Common myeloid progenitor, CD34-positive (primary cell): ENCODE measurements around the gene SYNDIG1L.

ENCODE experiments used
- CTCF ChIA-PET: fragments of 350-600 bp; sonication (Branson Sonifier 250); formaldehyde crosslinking; loops from one replicate; lab custom pipeline; 2021; ENCODE audit warnings: antibody characterized with exemption; lab: Charles Lee
- POLR2A ChIA-PET: fragments of 350-600 bp; sonication (Branson Sonifier 250); formaldehyde crosslinking; loops from one replicate; lab custom pipeline; 2021; ENCODE audit warnings: antibody characterized with exemption; lab: Charles Lee
- DNase-seq, 3 donors: peaks; one replicate each; pipeline versions ENCODE4 v3.0.0 to v3.0.0-alpha.2; 2013
- H3K27ac ChIP-seq, 2 experiments: 1 replicate in 1 of 2; 2 replicates in 1 of 2; pipeline ENCODE4 v1.7.0; 2013; ENCODE audit warnings: inconsistent platforms in 2 of 2, low read length in 2 of 2, mild to moderate bottlenecking in 2 of 2, low read depth in 1 of 2, moderate library complexity in 1 of 2; ENCODE audit not compliant: severe bottlenecking in 2 of 2, insufficient read depth in 1 of 2, poor library complexity in 1 of 2
- H3K27me3 ChIP-seq, 5 experiments: replicated peaks in 2 of 5; 1 replicate in 3 of 5; 2 replicates in 2 of 5; pipeline versions ENCODE4 v1.6.1 to v1.7.0; 2013; ENCODE audit warnings: low read length in 4 of 5, mild to moderate bottlenecking in 2 of 5, moderate library complexity in 2 of 5, inconsistent platforms in 1 of 5; ENCODE audit not compliant: insufficient read depth in 5 of 5, control insufficient read depth in 4 of 5
- H3K36me3 ChIP-seq, 4 experiments: 1 replicate in 2 of 4; 2 replicates in 2 of 4; pipeline versions ENCODE4 v1.6.1 to v1.7.0; 2013; ENCODE audit warnings: low read length in 3 of 4, control low read depth in 1 of 4, mild to moderate bottlenecking in 1 of 4; ENCODE audit not compliant: control insufficient read depth in 4 of 4, insufficient read depth in 4 of 4
- H3K4me1 ChIP-seq, 4 experiments: 1 replicate in 3 of 4; 2 replicates in 1 of 4; pipeline versions ENCODE4 v1.6.1 to v1.7.1; 2013; ENCODE audit warnings: low read length in 3 of 4, mild to moderate bottlenecking in 3 of 4, control low read depth in 1 of 4, inconsistent platforms in 1 of 4, moderate library complexity in 1 of 4; ENCODE audit not compliant: control insufficient read depth in 4 of 4, insufficient read depth in 4 of 4; ENCODE audit errors: control extremely low read depth in 1 of 4
- H3K4me3 ChIP-seq, 7 experiments: 1 replicate in 4 of 7; 2 replicates in 3 of 7; pipeline versions ENCODE4 v1.5.1 to v1.7.0; 2013; ENCODE audit warnings: mild to moderate bottlenecking in 7 of 7, low read length in 6 of 7, moderate library complexity in 6 of 7, inconsistent platforms in 2 of 7, low read depth in 2 of 7, control low read depth in 1 of 7; ENCODE audit not compliant: insufficient read depth in 4 of 7, control insufficient read depth in 1 of 7; ENCODE audit errors: extremely low read depth in 1 of 7
- H3K9me3 ChIP-seq, 5 experiments: 1 replicate in 4 of 5; 2 replicates in 1 of 5; pipeline versions ENCODE4 v1.6.1 to v1.7.1; 2013; ENCODE audit warnings: low read length in 4 of 5, mild to moderate bottlenecking in 2 of 5, inconsistent platforms in 1 of 5, low read depth in 1 of 5, moderate library complexity in 1 of 5; ENCODE audit not compliant: control insufficient read depth in 4 of 5, insufficient read depth in 2 of 5; ENCODE audit errors: control extremely low read depth in 1 of 5
- WGBS: methylation state at CpG from one replicate; pipeline ENCODE4 v1.1.5; 2013; ENCODE audit not compliant: insufficient coverage; 5-methylcytosine and 5-hydroxymethylcytosine counted together

Gene SYNDIG1L

DNA sequence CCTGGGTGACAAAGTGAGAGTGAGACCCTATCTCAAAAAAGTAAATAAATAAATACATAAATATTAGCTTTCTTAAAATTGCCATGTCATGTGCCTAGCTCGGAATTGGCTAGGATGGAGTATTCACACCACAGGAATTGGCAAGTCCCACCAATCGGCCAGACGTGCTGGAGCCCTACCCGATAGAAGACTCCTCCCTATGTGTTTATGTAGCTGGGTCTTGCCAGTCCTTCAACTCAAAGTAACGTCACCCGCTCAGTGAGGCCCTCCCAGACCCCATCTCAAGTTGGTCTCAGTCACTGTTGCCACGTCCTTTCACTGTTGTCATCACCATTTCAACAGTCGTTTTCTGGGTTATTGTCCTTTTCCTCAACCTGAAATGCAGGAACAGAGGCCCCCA, 57.6 kb downstream of the SYNDIG1L start:
- 93% methylated on average over 8 of the region's 8 CpGs for WGBS
- no peak overlapping the region for H3K27ac ChIP-seq
- no peaks in the 10 kb centered on the region for H3K9me3 ChIP-seq
- ChIA-PET CTCF (no interaction called here), POLR2A (no interaction called here)
- H3K27me3 ChIP-seq, result peaks cover 0 to 2% (median 0%) of the 10 kb centered on the region in 5 experiments
- H3K4me3 ChIP-seq, result no peak overlapping the region
- no peak for DNase-seq
- no peaks in the 10 kb centered on the region for H3K36me3 ChIP-seq
- H3K4me1 ChIP-seq, result peaks cover 0 to 6% (median 4%) of the 10 kb centered on the region in 4 experiments

DNA sequence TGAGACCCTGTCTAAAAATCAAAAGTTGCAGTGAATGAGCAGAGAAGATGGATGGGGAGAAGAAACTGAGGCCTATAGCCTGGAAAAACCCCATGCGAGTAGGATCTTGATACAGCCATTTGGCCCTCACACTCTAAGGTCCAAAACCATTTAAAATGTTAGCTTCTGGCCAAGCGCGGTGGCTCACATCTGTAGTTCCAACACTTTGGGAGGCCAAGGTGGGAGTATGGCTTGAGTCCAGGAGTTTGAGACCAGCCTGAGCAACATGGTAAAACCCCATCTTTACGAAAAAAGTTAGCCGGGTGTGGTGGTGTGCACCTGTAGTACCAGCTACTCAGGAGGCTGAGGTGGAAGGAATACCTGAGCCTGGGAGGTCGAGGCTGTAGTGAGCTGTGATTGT, 58.0 kb downstream of the SYNDIG1L start:
- no peak for DNase-seq
- POLR2A ChIA-PET, result no interaction called here
- WGBS, result 91% methylated on average over 4 of the region's 6 CpGs
- Histone ChIP-seq H3K36me3 (no peaks in the 10 kb centered on the region), H3K27ac (no peak overlapping the region), H3K27me3 (peaks cover 0 to 2% (median 2%) of the 10 kb centered on the region in 5 experiments), H3K4me1 (peaks cover 0 to 6% (median 4%) of the 10 kb centered on the region in 4 experiments), H3K4me3 (no peak overlapping the region), H3K9me3 (no peaks in the 10 kb centered on the region)
- CTCF ChIA-PET, result no interaction called here

DNA sequence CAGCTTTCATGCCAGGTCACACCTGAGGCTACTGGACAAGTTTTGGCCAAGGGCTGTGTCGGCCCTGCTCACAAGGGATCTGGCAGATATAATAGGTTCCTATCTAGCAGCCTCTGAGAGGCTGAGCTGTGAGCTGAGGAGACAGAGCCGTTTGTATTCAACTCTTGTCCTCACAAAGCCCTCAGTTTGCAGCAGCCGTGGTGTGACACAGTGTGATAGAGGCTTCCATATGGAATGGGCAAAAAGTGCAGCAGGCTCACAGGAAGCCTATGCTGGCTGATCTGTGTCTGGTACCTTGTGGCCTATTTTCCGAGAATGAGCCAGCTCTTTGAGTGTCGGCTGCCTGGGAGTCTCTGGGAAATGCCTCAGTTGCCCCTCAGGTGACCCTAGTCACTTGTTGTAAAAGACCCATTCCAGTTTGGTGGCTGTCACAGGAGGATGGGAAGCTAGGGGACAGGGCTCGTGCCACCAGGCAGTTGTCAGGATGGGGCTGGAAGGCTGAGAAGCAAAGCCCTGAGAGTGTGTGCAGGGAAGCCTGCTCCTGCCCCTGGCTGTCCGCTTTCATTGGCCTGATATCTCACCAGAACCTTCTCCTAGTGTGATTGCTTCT, 61.6 kb downstream of the SYNDIG1L start:
- POLR2A ChIA-PET, result no interaction called here
- WGBS, result 90% methylated on average over 6 of the region's 7 CpGs
- H3K9me3 ChIP-seq, result no peaks in the 10 kb centered on the region

DNA sequence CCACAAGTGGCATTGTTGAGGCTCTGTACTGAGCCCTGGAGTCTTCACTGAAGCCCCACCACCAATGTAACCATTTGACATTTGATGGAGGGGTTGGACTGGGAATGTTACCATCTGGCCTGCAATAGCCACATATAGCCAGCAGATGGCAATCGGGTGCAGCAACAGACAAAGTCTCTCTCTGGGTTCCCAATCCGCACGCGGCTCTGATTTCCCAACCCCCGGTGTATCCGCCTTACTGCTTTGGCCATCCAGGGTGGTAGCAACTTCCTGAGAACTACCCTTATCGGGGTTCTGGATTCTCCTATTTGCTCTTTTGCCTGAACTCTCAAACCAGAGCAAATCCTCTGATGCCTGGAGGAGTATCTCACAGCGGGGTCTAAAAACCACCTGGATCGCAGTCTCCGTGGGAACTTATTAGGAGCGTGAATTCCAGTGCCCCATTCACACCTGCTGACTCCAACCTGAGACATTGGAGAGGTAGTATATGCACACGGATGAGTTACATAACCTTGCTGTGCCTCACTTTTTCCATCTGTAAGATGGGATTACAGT, 63.6 kb downstream of the SYNDIG1L start:
- 18% methylated on average over 8 of the region's 12 CpGs for WGBS
- ChIA-PET POLR2A (no interaction called here), CTCF (interaction anchor here (1.0 to 3.1 kb wide), 6 partner anchors 10 to 133 kb away, joined by 4 to 23 read pairs (median 4); no protein-coding TSS in a partner anchor)

More for the DNA sequence above, 61.6 kb downstream of the SYNDIG1L start:
- no peak overlapping the region for H3K4me3 ChIP-seq
- H3K27me3 ChIP-seq, result peaks cover 0 to 9% (median 2%) of the 10 kb centered on the region in 5 experiments
- no peak for DNase-seq
- CTCF ChIA-PET, result interaction anchor here (1.0 to 3.1 kb wide), 5 partner anchors 8 to 205 kb away, joined by 3 to 23 read pairs (median 7); no protein-coding TSS in a partner anchor
- no peak overlapping the region for H3K27ac ChIP-seq
- H3K36me3 ChIP-seq, result no peaks in the 10 kb centered on the region
- H3K4me1 ChIP-seq, result peaks cover 0 to 2% (median 0%) of the 10 kb centered on the region in 4 experiments

DNA sequence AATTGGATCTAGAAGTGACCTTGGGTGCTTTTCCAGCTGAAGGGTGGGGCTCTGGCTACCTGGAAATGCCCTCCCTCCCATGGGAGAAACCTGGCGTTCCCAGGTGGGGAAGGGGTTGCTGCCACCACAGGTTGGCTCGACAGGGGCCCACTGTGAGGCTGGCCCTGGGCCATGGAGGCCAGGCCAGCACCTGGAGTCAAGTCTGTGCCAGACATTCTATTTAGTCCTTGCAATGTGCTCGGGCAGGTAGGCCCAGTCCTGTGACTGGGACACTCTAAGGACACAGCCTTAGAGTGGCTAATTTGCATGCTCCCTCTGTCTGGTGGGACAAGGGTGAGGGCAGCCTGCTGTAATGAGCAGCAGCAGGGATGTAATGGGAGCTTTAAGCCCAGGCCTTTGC, 65.8 kb downstream of the SYNDIG1L start:
- Histone ChIP-seq H3K36me3 (no peaks in the 10 kb centered on the region), H3K27ac (no peak overlapping the region), H3K9me3 (no peaks in the 10 kb centered on the region), H3K4me1 (peaks cover 0 to 2% (median 0%) of the 10 kb centered on the region in 4 experiments), H3K27me3 (peaks cover 0 to 9% (median 2%) of the 10 kb centered on the region in 5 experiments), H3K4me3 (no peak overlapping the region)
- ChIA-PET CTCF (interaction anchor here (1.3 to 1.6 kb wide), 4 partner anchors 34 to 119 kb away, joined by 3 to 6 read pairs (median 4); no protein-coding TSS in a partner anchor), POLR2A (no interaction called here)
- 79% methylated on average over 2 of the region's 3 CpGs for WGBS
- DNase-seq, result no peak

More for the DNA sequence above, 63.6 kb downstream of the SYNDIG1L start:
- peak; percentile 59 to 82 (median 73) for DNase-seq
- no peak overlapping the region for H3K4me3 ChIP-seq
- no peaks in the 10 kb centered on the region for H3K9me3 ChIP-seq
- H3K36me3 ChIP-seq, result no peaks in the 10 kb centered on the region
- peaks cover 0 to 9% (median 2%) of the 10 kb centered on the region in 5 experiments for H3K27me3 ChIP-seq
- H3K4me1 ChIP-seq, result peaks cover 0 to 2% (median 0%) of the 10 kb centered on the region in 4 experiments
- H3K27ac ChIP-seq, result no peak overlapping the region

DNA sequence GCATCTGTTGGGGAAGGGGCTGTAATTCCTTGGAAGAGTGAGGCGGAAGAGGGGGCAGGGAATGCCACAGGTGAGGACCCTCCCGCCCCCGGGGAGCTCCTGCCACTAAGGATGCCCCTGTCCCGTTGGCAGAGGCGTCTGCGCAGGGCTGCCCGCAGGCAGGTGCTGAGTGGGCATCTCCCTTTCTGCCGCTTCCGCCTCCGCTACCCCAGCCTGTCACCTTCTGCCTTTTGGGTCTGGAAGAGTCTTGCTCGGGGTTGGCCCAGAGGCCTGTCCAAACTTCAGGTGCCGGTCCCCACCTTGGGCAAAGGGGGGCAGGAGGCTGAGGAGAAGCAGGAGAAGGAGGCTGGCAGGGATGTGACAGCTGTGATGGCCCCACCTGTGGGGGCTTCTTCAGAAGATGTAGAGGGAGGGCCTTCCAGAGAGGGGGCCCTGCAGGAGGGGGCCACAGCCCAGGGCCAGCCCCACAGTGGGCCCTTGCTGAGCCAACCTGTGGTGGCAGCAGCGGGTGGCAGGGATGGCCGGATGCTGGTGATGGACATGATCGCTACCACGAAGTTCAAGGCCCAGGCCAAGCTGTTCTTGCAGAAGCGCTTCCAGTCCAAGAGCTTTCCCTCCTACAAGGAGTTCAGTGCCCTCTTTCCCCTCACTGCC, 67.7 kb downstream of the SYNDIG1L start:
- POLR2A ChIA-PET, result no interaction called here
- Histone ChIP-seq H3K36me3 (no peaks in the 10 kb centered on the region), H3K27ac (no peak overlapping the region), H3K9me3 (no peaks in the 10 kb centered on the region), H3K27me3 (peaks cover 0 to 7% (median 1%) of the 10 kb centered on the region in 5 experiments), H3K4me1 (peaks cover 0 to 2% (median 0%) of the 10 kb centered on the region in 4 experiments), H3K4me3 (no peak overlapping the region)
- CTCF ChIA-PET, result interaction anchor here (0.6 to 1.6 kb wide), 5 partner anchors 19 to 118 kb away, joined by 3 to 6 read pairs (median 3); no protein-coding TSS in a partner anchor
- 100% methylated on average over 9 of the region's 17 CpGs for WGBS
- DNase-seq, result no peak
